ENCODE data around the gene TTN. TPM values are rescaled to one million over a fixed set of nuclear protein-coding genes. Genes with fewer than 3 reads are reported as not detected.

Gene TTN
- total and polyA plus RNA-seq, 9 donors: 0.17 to 12.9 (median 1.2) TPM

DNA sequence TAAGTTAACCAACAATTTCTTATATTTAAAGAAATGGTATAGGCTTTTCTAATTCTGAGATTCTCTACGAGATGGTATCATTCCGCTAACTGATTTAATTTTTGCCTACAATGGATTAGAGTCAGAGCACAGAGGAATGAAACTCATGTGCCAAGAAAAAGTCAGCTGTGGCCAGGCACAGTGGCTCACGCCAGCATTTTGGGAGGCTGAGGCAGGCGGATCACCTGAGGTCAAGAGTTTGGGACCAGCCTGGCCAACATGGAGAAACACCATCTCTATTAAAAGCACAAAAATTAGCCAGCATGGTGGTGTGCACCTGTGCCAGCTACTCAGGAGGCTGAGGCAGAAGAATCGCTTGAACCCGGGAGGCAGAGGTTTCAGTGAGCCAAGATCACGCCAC, 17.0 kb upstream of the TTN start:
- TF ChIP-seq, protein P1, sequence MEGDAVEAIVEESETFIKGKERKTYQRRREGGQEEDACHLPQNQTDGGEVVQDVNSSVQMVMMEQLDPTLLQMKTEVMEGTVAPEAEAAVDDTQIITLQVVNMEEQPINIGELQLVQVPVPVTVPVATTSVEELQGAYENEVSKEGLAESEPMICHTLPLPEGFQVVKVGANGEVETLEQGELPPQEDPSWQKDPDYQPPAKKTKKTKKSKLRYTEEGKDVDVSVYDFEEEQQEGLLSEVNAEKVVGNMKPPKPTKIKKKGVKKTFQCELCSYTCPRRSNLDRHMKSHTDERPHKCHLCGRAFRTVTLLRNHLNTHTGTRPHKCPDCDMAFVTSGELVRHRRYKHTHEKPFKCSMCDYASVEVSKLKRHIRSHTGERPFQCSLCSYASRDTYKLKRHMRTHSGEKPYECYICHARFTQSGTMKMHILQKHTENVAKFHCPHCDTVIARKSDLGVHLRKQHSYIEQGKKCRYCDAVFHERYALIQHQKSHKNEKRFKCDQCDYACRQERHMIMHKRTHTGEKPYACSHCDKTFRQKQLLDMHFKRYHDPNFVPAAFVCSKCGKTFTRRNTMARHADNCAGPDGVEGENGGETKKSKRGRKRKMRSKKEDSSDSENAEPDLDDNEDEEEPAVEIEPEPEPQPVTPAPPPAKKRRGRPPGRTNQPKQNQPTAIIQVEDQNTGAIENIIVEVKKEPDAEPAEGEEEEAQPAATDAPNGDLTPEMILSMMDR (IDR thresholded peaks at IDR 0.05): no peak
- no peak for TF ChIP-seq EP300 (IDR thresholded peaks at IDR 0.05)
- H3K27ac ChIP-seq: no peak overlapping the region
- H3K27me3 ChIP-seq: no peaks in the 10 kb centered on the region
- H3K4me3 ChIP-seq: no peak overlapping the region
- intact Hi-C loops (cut with DNase I): no loop called here
- no peak for DNase-seq
- no peaks in the 10 kb centered on the region for H3K36me3 ChIP-seq
- H3K9me3 ChIP-seq: no peaks in the 10 kb centered on the region
- 82 to 97% (median 97%) methylated on average over 7 of the region's 7 CpGs for WGBS, 3 donors
- H3K4me1 ChIP-seq (ENCODE audit: insufficient read depth): peaks cover 3% of the 10 kb centered on the region

DNA sequence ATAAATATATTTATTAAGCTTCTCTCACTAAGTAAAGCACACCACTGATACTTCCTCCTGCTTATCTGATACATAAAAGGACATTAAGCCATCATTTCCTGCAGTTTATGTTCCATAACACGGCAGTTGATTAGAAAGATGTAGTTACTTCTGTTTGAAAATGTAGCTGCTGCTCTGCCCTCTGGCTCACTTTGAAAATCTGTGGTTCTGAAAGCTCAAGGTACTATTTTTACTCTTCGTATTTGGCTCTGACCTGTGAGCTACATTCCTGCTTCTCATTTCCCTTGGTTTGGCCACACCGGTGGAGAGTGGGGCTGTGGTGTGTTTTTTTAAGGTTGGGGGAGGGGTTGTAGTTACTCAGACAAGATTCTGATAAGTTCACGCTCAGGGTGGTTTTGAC, 12.8 kb upstream of the TTN start:
- TF ChIP-seq POLR2A (IDR thresholded peaks at IDR 0.05): no peak
- no peak for TF ChIP-seq EP300 (IDR thresholded peaks at IDR 0.05)
- TF ChIP-seq, protein P1 (IDR thresholded peaks at IDR 0.05): no peak
- 6 to 11% (median 11%) methylated on average over 4 of the region's 4 CpGs for WGBS, 3 donors
- H3K27ac ChIP-seq: no peak overlapping the region

DNA sequence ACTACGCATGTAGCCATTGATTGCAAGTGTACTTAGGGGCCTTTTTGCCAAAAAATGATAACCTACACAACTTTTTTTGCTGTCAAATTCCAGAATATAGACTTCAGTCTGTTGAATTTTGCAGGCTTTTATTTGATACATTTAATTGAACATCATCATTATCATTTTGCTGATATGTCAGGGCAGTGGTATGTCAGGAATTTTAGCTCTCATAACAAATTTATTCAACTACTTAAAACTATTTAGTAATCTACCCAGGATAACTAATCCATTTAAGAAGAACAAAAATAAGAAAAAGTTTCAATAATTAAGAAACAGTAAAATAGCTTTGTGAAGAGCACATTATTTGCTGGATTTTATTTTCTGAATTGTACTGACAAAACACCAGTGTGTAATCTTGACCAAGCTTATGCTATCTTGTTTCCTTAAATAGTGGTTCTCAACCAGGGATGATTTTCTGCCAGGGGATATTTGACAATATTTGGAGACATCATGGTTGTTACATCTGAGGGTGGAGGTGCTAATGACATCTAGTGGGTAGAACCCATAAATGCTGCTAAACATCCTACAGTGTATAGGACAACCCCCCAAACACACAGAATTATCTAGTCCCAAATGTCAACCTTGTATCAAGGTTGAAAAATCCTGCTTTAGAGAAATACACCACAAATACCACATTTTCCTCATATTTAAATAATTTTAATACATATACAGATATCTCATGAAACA, 12.1 kb upstream of the TTN start:
- Histone ChIP-seq H3K36me3 (no peaks in the 10 kb centered on the region), H3K9me3 (no peaks in the 10 kb centered on the region), H3K4me3 (no peak overlapping the region), H3K27me3 (no peaks in the 10 kb centered on the region), H3K27ac (no peak overlapping the region), H3K4me1 (ENCODE audit: insufficient read depth) (peaks cover 2% of the 10 kb centered on the region)
- WGBS, 3 donors: 39 to 54% (median 44%) methylated on average over 1 of the region's 1 CpG
- no peak for DNase-seq
- intact Hi-C loops (cut with DNase I): no loop called here
- TF ChIP-seq EP300 (IDR thresholded peaks at IDR 0.05): no peak
- TF ChIP-seq, protein P1 (IDR thresholded peaks at IDR 0.05): no peak
- no peak for TF ChIP-seq POLR2A (IDR thresholded peaks at IDR 0.05)

More for the DNA sequence above, 12.8 kb upstream of the TTN start:
- Histone ChIP-seq H3K4me1 (ENCODE audit: insufficient read depth) (peaks cover 2% of the 10 kb centered on the region), H3K9me3 (no peaks in the 10 kb centered on the region), H3K4me3 (no peak overlapping the region), H3K36me3 (no peaks in the 10 kb centered on the region), H3K27me3 (no peaks in the 10 kb centered on the region)
- no peak for DNase-seq
- intact Hi-C loops (cut with DNase I): no loop called here

DNA sequence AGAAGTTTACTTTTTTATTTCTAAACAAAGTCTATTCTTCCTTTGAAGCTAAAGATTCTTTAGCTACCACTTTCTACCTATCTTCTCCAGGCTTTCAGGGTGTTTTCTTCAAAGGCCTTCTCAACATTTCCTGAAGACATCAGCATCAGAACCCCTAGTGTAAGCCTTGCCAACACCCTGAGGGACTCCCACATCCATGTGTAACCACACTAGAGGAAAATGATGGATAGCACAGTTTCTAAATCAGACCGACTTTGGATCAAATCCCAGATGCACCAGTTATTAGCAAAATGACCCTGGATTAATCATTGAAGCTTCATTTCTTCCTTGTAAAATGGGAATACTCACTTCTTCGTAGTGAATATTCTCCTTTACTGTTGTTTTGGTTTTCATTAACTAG, 4.7 kb upstream of the TTN start:
- no peak overlapping the region for H3K4me3 ChIP-seq
- TF ChIP-seq, protein P1 (IDR thresholded peaks at IDR 0.05): no peak
- TF ChIP-seq EP300 (IDR thresholded peaks at IDR 0.05) (no peak), POLR2A (IDR thresholded peaks at IDR 0.05) (no peak)
- WGBS, 3 donors: 52 to 67% (median 54%) methylated on average over 2 of the region's 2 CpGs
- no peaks in the 10 kb centered on the region for H3K4me1 ChIP-seq (ENCODE audit: insufficient read depth)
- no peak for DNase-seq
- no peaks in the 10 kb centered on the region for H3K9me3 ChIP-seq
- intact Hi-C loops (cut with DNase I): no loop called here
- H3K27ac ChIP-seq: no peak overlapping the region
- no peaks in the 10 kb centered on the region for H3K27me3 ChIP-seq
- no peaks in the 10 kb centered on the region for H3K36me3 ChIP-seq

Data from ovary (tissue), 9 donors.